Choroid plexus epithelial cell (primary cell): ENCODE results near the gene PEPD.

Experiments used
- DNase-seq: peaks from one replicate; pipeline ENCODE4 v3.0.0-alpha.2; 2010; ENCODE audit warnings: low read depth
- H3K4me3 ChIP-seq: 2 replicates; pipeline ENCODE4 v1.5.1; 2011; ENCODE audit warnings: low read depth, mild to moderate bottlenecking, control low read depth, low read length, moderate library complexity
- TF ChIP-seq, protein P1 (sequence below): conservative IDR thresholded peaks from 2 replicates; pipeline ENCODE4 v1.5.1; 2011; ENCODE audit warnings: low read depth, mild to moderate bottlenecking, control low read depth, inconsistent platforms, low read length, moderate library complexity

Gene PEPD

DNA sequence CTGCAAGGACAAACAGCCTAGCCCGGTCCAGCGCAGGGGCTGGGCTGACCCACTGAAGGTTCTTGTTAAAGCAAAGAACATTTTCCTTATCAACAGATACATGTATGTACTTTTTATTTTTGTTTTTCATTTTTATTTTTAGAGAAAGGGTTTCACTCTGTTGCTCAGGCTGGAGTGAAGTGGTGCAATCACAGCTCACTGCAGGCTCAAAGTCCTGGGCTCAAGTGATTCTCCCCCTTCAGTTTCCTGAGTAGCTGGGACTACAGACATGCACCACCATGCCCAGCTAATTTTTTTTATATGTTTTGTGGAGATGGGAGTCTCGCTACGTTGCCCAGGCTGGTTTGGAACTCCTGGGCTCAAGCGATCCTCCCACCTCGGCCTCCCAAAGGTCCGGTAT is 100.2 kb downstream of the PEPD start:
- H3K4me3 ChIP-seq: no peak overlapping the region
- TF ChIP-seq, protein P1, sequence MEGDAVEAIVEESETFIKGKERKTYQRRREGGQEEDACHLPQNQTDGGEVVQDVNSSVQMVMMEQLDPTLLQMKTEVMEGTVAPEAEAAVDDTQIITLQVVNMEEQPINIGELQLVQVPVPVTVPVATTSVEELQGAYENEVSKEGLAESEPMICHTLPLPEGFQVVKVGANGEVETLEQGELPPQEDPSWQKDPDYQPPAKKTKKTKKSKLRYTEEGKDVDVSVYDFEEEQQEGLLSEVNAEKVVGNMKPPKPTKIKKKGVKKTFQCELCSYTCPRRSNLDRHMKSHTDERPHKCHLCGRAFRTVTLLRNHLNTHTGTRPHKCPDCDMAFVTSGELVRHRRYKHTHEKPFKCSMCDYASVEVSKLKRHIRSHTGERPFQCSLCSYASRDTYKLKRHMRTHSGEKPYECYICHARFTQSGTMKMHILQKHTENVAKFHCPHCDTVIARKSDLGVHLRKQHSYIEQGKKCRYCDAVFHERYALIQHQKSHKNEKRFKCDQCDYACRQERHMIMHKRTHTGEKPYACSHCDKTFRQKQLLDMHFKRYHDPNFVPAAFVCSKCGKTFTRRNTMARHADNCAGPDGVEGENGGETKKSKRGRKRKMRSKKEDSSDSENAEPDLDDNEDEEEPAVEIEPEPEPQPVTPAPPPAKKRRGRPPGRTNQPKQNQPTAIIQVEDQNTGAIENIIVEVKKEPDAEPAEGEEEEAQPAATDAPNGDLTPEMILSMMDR: no peak
- no peak for DNase-seq

DNA sequence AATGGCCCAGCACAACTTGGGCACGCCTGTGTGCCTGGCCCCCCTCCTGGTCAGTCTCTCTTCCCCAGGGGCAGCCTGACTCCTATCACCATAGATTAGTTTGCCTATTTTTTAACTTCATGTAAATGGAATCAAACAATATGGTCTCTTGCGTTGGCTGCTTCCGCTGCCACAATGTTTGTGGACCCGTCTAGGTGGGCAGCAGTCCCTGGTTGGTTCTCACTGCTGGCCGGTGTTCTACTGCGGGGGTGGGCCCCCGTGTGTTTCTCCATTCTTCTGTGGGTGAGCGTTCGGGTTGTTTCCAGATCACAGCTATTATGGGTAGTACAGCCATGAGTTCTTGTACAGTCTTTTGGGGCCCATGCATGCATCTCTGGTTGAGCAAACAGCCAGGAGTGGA is 100.8 kb downstream of the PEPD start:
- no peak for DNase-seq
- TF ChIP-seq, protein P1: no peak
- no peak overlapping the region for H3K4me3 ChIP-seq

DNA sequence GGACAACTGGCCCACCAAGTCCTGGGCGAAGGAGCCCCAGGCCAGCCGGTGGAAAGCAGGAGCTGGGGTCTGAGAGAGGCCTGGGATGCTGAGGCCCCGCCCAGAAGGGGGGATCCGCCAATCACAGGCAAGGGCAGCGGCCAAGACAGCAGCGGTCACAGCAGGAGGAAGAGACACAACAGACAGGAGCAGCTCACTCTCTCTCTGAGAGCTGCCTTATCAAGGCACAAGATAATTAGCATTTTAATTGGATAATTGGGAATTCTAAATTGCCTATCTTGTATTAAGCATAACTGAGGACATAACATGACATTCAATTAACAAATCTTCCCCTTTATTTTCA is 101.8 kb downstream of the PEPD start:
- TF ChIP-seq, protein P1: no peak
- no peak overlapping the region for H3K4me3 ChIP-seq
- DNase-seq: no peak

DNA sequence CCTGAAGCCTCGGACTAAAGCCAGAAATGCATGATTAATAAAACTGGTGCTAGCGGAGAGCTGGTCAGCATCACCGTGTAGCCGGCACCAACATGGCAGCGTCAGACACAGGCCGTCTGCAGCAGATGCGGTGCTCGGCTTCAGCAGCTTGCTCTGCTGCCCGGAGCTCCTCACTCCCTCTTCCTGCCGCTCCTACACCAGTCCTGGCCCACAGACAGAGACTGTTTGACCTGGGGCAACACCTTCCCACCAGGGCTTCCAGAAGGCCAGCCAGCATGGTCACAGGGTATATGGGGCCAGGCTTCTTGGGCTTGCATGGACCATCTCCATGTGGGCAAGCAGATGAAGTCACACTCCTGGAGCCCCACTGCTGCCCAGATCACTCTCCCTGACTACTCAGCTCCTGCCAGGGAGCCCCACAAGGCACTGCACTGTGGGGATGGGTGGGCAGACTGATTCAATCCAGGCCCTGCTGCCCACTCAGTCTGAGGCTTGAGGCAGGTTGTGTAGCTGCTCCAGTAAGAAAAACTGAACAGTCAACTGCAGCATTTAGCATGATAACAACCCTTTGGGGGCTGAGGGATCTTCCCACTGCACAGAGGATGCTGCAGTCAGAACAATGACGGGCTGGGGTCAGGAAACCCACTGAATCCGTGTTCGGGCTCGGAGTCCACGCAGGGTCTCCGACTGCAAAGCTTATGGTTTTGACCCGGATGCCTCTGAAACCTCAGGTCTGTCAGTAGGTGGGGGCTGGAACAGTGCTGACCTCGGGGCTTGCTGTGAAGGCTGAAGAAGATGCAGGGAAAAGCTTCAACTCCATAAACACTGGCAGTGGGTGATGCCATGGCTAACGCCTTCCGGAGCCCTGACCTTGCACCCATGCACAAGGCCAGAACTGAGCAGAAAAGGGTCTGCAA is 102.5 kb downstream of the PEPD start:
- no peak for DNase-seq
- H3K4me3 ChIP-seq: no peak overlapping the region
- TF ChIP-seq, protein P1: no peak

DNA sequence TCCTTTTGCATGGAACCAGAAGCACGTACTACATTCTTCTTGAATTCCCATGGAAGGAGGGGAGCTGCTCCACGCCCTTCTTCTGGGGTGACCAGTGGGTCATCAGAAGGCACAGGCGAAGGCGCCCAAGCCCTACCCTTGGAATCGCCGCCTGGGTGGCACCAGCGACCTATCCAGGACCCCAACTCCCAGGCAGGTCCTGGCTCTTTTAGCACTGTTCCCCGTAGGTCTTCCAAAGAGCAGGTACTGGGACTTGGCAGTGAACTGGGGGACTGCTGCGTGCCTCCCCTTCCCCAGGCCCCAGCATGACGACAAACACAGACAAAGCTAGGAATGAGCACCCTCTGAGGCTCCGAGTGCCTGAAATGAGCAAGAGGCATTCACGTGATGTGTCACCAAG is 103.1 kb downstream of the PEPD start:
- H3K4me3 ChIP-seq: no peak overlapping the region
- TF ChIP-seq, protein P1: no peak
- no peak for DNase-seq

DNA sequence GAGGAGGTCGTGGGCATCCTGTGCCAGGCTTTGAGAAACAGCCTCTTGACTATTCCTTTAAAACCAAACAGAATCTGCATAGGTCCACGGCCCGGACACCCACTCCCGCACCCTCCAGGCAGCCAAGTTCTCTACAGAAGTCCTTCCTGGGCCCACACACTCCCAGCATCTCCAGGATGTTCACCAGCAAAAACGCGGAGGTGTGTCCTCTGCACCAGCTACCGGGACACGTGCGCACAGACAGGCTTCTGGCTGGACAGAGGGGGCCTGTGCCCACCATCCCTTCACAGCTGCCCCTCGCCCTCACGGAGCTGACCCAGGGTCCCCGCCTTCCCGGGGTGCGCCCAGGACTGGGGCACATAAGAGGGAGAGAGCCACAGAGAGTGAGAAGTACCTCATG is 103.8 kb downstream of the PEPD start:
- TF ChIP-seq, protein P1: no peak
- no peak for DNase-seq
- no peak overlapping the region for H3K4me3 ChIP-seq
